ENCODE data around the gene MPZL1.
"Not testable (repeated sequence)": the region's sequence is repeated elsewhere in the genome, so short reads cannot be mapped to it uniquely, and the experiment has no call there.

The MPZL1 gene

DNA sequence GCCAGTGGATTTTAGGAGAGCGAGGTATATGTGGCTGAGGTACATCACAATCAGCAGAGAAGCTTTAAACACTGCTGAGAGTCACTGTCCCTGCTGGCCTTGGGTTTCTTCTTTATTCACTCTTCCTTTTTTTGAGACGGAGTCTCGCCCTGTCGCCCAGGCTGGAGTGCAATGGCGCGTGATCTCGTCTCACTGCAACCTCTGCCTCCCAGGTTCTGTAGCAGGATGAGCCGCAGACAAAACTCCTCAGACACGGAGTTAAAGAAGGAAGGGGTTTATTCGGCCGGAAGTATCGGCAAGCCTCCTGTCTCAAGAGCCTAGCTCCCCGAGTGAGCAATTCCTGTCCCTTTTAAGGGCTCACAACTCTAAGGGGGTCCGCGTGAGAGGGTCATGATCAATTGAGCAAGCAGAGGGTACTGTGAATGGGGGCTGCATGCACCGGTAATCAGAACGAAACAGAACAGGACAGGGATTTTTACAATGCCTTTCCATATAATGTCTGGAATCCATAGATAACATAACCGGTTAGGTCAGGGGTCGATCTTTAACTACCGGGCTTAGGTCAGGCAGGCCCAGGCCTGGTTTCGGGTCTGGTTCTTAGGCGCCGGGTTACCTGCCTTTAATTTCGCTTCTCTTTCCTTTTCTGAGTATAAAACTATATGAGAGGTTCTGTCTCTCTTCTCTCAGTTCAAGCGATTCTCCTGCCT lies 1.9 kb upstream of the MPZL1 start:
- not testable (repeated sequence) for DNase-seq

DNA sequence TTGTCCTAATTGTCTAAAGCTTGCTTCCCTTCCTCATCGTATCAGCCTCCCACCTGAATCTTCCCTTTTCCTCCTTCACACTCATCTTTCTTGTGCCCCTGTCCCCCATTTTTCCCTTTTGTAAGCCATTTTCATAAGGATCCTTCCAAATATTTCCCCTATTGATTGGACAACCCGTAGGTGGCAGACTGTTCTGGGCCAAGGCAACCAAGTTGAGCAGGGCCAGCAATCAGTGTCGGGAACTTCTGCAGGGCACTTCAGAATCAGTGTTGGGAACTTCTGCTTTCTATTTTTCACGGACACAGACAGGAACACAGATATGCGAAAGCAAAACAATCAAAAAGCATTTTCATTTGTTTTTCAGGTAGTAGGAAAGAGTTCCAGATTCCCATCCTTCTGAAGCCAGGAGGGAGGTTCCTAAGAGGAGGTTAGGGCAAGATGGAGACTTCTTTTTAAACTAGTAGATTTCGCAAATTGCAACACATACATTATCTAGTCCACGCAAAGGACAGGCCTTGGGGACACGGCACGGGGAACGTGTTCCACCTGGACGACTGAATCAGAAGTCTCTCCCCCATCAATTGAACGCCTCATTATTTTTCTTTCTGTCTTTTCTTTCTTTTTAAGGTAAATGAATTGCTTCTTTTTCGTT lies 691 bp upstream of the MPZL1 start:
- DNase-seq: no peak

DNA sequence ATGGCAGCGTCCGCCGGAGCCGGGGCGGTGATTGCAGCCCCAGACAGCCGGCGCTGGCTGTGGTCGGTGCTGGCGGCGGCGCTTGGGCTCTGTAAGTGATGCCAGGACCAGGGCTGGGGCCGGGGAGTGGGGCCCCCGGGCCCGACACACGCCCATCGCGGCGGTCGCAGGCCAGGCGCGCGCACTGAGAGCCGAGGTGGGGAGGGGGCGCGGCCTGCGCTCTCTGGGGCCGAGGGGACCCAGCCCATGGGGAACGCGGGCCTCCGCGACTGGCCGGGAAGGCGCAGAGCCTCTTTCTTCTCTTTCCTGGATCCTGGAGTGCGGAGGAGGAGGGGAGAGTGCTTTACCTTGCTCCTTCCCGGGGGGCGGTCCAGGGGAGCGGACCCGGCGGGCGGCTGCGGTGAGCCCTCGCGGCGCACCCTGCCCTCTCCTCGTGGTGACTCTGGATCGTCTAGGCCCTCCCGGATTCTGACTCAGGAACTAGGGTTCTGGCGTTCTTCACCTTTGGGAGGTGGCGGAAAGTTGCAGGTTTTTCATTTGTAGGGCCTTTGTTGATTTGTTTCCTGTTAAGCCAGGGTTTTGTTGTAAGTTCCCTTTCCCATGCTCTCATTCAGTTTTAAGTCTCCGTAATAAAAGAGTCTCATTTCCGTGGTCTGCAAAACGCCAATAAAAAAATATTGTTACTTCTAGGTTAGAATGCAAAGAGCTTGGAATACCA lies 529 bp downstream of the MPZL1 start:
- no peak for DNase-seq

DNA sequence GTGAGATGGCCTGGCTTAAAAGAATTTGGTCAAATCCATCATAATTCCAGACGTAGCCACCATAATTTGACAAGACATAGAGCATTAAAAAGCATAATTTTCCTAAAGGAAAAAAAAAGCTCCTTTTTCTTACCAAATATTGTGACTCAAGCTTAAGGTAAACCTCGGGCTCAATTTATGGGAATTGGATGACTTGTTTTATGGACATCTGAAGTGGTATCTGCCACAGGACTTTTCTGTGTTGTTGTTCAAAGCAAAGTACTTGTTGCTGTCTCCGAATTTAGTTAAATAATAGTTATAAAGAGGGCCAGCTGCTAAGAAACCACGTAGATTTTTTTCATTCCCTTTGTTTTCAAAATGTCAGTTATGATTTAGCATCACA lies 1.1 kb downstream of the MPZL1 start:
- no peak for DNase-seq

DNA sequence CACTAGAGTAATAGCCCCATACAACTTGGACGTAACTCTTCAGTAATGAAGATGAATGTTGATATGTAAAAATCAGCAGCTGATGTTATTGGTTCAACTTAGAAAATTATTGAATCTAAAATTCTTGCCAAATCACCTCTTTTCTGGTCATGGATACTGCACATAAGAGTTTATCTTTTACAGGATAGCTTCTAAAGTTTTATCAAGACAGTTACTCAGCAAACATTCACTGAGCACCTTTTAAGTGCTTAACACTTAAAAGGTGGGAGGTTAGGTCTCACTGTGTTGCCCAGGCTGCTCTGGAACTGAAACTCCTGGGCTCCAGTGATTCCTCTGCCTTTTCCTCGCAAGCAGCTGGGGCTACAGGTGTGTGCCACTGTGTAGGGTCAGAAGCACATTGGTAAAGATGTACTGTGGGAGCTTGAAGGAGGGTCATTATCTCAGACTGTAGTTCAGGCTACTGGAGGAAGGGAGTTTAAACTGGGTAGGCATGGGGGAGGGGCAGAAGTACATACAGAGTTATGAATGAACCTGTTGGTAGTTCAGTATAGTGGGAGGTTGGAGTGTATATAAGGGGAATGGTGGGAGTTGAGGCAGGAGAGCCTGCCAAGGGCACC lies 2.0 kb downstream of the MPZL1 start:
- no peak for DNase-seq

DNA sequence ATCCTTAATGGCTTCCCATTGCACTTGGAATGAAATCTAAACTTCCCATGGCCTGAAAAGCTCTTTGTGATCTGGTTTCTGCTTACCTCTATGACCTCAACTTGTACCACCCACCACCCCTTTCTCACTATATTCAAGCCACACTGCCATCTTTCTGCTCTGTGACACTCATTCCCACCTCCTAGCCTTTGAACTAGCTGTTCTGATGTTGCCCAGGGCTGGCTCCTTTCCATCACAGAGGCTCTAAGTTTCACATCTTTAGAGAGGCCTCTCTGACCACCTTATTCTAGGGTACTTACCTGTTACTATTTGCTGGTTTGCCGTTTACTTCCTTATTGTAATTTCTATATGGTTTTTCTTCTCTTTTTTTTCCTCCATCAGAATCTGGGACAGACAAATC lies 4.2 kb downstream of the MPZL1 start:
- no peak for DNase-seq

DNA sequence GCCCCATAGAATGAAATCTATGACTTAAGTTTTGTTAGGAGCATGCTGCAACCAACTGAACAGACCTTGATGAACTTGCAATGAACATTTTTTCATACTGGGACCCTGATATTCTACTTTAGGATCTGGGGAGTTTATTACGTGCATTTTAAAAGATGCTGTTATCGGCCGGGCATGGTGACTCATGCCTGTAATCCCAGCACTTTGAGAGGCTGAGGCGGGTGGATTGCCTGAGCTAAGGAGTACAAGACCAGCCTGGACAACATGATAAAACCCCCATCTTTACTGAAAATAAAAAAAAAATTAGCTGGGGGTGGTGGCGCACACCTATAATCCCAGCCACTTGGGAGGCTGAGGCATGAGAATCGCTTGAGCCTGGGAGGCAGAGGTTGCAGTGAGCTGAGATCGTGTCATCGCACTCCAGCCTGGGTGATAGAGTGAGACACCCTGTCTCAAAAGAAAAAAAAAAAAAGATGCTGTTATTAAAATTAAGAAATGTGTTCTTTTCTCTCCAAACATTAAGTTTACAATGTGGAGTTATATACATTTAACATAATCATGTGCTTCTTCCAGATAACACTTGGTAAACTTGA lies 7.1 kb downstream of the MPZL1 start:
- DNase-seq: no peak

DNA sequence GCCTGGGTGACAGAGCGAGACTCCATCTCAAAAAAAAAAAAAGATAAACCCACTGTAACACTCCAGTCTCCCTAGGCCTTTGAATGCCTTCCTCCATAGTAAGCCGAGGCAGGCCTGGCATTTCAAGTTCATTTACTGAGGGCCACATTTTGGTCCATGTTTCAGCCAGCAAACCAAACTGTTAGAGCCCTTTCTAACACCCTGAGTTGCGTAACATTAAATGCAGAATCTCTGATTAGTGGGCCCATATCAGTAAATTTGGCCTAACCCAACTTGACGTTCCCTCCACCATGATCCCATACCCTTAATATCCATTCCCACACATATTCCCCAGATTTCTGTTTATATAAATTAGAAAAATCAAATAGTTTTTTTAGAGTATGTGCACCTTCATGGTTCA lies 12.4 kb downstream of the MPZL1 start:
- no peak for DNase-seq

DNA sequence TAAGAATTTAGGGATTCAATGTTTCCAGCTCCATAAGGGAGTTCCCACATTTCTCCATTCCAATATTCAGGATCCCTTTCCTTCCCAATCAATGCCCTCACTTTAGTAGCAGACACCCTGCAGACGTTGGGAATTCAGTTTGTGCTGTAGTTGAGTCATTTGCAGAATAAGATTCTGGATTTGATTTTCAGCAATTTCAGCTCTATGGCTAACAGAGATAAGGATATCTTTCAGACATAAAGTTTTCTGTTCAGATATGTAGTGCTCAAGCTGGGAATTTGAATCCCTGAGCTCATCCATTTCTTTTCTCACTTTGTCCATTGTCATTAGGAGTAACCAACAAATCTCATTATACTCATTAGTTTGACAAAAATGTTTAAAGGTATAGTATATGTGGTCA lies 13.1 kb downstream of the MPZL1 start:
- no peak for DNase-seq

DNA sequence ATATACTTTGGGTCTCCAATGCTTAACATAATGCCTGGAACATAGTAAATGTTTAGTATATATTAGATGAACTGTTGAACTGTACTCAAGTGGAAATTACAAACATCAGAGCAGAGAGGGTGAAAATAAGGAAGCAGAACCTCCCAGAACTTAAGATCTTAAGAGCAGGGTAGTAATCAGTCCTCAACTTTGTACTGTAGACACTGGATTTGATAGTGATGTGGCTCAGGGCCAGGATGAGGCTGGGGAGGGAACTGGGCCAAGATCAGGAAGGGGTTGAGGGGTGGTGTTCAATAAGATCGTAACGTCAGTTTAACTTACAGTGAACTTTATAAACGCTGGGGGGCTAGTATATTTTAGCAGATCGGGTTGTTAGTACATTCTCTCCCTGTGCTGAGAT lies 15.4 kb downstream of the MPZL1 start:
- DNase-seq: no peak

DNA sequence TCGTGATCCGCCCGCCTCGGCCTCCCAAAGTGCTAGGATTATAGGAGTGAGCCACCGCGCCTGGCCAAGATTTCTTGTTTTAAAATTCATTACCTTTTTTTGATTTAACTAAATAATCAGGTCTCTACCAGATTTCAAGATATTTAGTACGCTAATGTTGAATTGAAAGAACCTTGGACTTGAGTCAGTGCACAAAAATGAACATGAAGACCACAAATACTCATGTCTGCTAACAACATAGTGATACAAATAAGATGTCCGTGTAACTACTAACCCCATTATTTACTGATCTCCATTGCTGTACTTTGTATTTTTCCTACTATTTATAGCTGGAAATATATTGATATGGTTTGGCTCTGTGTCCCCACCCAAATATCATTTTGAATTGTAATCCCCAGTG lies 16.4 kb downstream of the MPZL1 start:
- no peak for DNase-seq

DNA sequence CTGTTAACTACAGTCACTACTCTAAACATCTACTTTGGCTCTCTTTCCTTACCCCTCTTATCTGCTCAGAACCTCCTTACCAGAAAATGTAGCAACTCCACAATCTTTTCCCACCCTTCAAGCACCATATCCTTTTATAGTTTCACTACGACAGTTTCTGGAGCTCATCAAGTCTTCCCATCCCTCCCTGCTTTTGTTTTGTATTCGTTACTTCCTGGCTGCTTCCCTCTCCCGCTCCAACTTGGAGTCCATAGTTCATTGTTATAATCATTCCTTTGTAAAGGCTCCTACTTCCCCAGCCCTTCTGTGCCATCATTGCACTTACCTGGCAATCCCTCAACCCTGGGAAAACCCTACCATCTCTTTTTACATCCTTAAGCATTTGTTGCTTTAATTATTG lies 18.0 kb downstream of the MPZL1 start:
- DNase-seq: no peak

DNA sequence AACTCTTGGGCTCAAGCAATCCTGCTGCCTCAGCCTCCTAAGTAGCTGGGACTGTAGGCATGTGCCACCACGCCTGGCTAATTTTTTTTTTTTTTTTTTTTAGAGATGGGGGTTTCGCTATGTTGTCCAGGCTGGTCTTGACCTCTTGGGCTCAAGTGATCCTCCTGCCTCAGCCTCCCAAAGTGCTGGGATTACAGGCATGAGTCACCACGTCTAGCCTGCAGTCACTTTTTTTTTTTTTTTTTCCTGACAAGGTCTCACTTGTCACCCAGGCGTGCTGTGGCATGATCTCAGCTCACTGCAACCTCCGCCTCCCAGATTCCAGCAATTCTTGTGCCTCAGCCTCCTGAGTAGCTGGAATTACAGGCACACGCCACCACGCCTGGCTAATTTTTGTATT lies 19.3 kb downstream of the MPZL1 start:
- DNase-seq: not testable (repeated sequence)

DNA sequence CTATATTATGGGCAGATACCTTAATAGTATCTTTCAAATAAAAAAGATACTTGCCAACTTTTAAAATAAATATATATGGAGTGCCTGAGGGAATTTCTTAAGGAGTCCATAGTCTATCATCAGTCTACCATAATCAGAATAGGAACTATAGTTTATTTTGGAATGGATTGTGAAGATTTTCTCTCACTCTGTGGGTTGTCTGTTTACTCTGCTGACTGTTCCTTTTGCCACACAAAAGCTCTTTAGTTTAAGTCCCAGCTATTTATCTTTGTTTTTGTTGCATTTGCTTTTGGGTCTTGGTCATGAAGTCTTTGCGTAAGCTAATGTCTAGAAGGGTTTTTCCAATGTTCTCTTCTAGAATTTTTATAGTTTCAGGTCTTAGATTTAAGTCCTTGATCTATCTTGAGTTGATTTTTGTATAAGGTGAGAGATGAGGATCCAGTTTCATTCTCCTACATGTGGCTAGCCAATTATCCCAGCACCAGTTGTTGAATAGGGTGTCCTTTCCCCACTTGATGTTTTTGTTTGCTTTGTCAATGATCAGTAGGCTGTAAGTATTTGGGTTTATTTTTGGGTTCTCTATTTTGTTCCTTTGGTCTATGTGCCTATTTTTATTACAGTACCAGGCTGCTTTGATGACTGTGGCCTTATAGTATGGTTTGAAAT lies 20.7 kb downstream of the MPZL1 start:
- not testable (repeated sequence) for DNase-seq

DNA sequence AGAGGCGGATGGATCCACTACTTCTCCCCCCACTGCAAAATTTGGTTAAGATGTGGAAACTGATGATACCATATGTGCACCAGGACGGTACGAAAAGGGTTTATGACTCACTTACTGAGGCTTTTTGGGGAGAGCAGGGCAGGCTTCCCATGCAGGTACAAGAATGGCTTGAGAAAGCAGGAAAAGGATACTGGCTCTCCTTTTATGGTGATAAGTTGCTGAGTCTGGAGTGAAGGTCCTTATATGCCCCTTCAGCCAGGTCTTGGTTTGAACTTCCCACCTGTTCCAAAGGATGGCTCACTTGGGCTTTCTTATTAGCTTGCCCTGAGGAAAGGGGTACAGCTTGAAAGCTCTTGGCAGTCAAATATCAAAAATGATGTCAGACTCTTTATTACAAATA lies 23.1 kb downstream of the MPZL1 start:
- no peak for DNase-seq

DNA sequence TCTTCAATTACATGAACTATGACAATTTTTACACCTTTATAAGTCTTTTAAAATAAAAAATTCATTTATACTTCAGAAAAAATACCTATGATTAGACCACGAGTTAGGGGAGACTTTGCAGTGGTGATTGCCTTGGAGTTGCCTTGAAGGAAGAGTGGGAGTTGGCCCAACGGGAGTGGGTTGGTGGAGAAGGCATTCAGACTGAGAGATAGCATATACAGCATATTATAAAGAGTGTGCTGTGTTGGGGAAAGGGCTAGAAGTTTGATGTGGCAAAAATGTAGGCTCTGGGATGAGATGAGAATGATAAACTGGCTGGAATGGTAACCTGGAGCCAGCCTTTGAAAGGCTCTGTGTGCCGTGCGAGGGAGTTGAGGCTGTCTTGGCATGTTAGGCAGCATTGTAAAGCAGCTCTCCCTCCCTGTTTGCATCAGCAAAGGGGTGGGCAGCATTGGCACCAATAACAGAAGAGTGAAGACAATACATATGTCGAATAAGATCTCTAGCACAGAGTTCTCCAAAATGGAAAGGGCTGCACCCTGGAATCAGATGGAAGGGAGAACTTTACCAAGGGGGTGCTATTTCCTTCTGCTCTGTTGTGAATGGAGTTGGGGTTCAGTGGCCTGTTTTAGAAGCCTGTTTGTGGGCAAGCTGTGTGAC lies 24.4 kb downstream of the MPZL1 start:
- no peak for DNase-seq

DNA sequence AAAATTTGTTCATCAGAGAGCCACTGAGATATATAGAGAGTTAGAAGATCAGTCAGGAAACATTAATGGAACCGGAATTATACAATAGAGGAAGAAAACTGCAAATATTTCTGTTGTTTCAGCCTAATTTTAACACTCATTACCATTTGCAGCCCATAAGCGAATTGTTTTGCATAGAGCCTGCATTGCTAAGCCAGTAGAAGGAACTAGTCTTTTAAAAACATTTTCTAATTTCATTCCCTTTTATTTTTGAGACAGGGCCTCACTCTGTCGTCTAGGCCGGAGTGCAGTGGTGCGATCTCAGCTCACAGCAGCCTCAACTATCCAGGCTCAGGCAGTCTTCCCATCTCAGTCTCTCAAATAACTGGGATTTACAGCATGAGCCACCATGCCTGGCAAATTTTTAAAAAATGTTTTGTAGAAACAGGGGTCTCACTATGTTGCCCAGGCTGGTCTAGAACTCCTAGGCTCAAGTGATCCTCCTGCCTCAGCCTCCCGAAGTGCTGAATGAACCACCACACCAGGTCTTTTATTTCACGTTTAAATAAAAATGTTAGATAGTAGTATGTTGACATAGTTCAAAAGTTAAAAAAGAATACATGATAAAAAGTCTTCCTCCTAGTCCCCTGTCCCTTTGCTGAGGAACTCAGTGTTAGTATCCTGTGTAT lies 25.3 kb downstream of the MPZL1 start:
- no peak for DNase-seq

DNA sequence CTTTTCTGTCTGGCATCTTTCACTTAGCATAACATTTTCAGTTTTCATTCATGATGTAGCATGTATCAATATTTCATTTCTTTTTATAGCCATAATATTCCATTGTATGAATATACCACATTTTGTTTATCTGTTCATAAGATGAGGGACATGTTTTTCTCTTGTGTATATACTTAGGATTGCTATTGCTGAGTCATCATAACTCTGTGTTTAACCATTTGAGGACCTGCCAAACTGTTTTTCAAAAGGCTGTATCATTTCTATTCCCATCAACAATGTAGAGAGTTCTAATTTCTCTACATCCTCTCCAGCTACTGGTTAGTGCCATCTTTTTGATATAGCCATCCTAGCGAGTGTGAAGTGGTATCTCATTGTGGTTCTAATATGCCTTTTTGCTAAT lies 26.2 kb downstream of the MPZL1 start:
- DNase-seq: no peak

DNA sequence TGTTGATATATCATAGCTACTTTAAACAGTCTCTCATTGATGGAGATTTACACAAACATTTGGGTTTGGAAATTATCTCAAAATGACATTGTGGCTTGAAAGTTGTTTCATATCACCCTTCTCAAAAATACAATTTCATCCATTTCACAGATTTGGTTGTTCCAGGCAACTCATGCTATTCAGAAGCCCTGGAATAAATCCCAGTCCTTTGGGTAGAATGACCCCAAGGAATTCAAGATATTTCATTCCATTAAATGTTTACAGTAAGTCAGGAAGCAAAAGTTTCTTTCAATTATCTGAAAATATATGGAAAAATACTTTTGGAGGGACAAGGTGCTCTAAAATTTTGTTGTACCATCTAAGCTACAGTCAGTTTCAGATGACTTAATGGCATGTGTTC lies 27.1 kb downstream of the MPZL1 start:
- no peak for DNase-seq

DNA sequence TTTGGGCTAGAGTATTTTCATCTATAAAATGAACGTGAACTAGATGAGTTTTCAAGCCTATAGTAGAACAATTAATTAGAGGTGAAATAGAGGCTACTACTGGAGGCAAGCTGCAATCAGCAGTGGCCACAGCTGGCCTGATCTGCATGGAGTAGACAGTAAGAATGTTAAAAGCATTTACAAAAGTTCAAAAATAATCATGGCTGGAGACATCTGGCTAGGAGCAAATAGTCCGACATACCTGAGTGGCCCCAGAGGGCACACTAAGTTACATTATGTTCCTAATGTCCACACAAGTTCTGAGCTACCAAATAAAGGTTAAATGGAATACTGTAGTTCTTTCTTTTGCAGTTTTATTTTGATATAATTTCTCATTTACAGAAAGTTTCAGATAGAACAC lies 28.0 kb downstream of the MPZL1 start:
- DNase-seq: no peak

DNA sequence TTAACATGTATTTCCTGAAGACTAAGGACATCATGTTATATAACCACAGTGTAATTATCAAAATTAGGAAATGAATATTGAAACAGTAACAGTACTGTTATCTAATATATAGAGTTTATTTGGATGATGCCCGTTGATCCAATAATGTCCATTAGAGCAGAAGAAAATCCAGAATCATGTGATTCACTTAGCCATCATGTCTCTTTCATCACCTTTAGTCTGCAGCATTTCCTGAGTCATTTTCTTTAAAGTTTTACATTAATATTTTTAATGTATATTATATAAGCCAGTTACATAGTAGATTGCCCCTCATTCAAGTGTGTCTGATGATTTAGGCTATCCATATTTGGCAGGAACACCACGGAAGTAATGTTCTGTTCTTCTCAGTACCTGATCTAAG lies 28.9 kb downstream of the MPZL1 start:
- DNase-seq: no peak

DNA sequence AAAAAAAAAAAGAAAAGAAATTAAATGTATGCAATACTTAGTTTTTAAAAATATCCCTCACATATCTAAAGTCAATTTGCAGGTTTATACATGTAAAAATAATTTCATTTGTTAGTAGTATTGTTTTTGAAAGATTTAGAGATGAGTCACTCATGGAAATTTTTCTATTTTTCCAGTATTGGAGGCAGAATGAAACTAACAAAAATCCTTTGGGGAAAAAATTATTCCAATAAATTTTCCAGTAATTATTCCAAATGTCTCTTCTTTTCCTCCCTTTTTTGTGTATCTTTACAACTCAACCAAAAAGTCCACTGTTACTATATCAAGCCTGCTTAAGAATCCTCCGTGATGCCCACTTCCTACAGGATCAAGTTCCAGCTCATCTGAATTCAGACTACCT lies 29.9 kb downstream of the MPZL1 start:
- no peak for DNase-seq

Data from NCI-H748 treated with DMSO at 0.1 percent for 48 hours (cell line).